ENCODE measurements around the gene TTYH2.
A peak's percentile ranks its signal among the peaks of the same experiment; 100 is the strongest.

The TTYH2 gene

DNA sequence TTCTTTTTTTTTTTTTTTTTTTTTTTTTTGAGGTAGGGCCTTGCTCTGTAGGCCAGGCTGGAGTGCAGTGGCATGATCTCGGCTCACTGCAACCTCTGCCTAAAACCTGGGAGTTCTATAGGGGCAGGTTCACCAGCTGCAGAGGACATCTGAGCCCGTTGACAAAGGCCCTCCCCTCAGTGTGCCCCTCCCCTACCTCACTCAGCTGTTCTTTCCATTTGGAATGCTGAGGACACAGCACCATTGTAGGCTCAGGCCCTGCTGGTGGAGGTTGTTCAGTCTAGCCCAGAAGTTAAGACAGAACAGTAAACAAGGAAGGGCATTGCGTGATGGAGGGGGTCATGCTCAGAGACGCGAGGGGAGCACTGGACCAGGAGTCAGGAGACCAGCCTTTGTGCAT lies 90.8 kb downstream of the TTYH2 start:
- no peak for TF ChIP-seq CTCF (IDR thresholded peaks at IDR 0.05; ENCODE audit: low read length, missing control alignments)
- DNase-seq (ENCODE audit: low read depth) = no peak

GRCh38 chr17:74305865-74306654 lies 92.7 kb downstream of the TTYH2 start:
- TF ChIP-seq CTCF (IDR thresholded peaks at IDR 0.05; ENCODE audit: low read length, missing control alignments) = peak; percentile 1
- DNase-seq (ENCODE audit: low read depth) = no peak
- no peak overlapping the region for H3K4me3 ChIP-seq (replicated peaks; ENCODE audit: low read depth, low read length)

More for the DNA sequence above, 90.8 kb downstream of the TTYH2 start:
- no peak overlapping the region for H3K4me3 ChIP-seq (replicated peaks; ENCODE audit: low read depth, low read length)

GRCh38 chr17:74307984-74308773 lies 94.8 kb downstream of the TTYH2 start:
- DNase-seq (ENCODE audit: low read depth) = peak; percentile 43
- TF ChIP-seq CTCF (IDR thresholded peaks at IDR 0.05; ENCODE audit: low read length, missing control alignments) = no peak

DNA sequence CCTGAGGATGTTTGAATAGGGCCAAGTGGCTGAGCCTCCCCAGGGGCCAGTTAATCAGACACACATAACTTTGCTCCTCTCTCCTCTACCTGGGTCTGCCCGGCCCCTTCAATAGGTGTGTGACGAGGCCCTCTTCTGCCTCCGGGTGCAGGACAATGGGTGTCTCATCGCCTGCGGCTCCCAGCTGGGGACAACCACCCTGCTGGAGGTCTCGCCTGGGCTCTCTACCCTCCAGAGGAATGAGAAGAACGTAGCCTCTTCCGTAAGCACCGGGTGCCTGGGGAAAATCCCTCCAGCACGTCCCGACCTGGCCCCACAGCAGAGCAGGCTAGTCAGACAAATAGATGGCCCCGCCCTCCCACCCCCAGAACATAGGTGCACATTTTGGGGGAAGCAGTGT lies 96.5 kb downstream of the TTYH2 start:
- H3K4me3 ChIP-seq (replicated peaks; ENCODE audit: low read depth, low read length) = no peak overlapping the region
- no peak for TF ChIP-seq CTCF (IDR thresholded peaks at IDR 0.05; ENCODE audit: low read length, missing control alignments)
- no peak for DNase-seq (ENCODE audit: low read depth)

More at GRCh38 chr17:74307984-74308773, 94.8 kb downstream of the TTYH2 start:
- H3K4me3 ChIP-seq (replicated peaks; ENCODE audit: low read depth, low read length) = no peak overlapping the region

All from fibroblast of pulmonary artery (primary cell).